ENCODE results near the gene SMIM43.
A peak's percentile ranks its signal among the peaks of the same experiment; 100 is the strongest.
"Not testable (repeated sequence)": the region's sequence is repeated elsewhere in the genome, so short reads cannot be mapped to it uniquely, and the experiment has no call there.

Gene SMIM43

GRCh38 chr4:121778991-121779628 is 14.1 kb upstream of the SMIM43 start:
- no peak for DNase-seq

- no peak for DNase-seq
These were observed 12.7 kb upstream of the SMIM43 start for GRCh38 chr4:121777625-121778024.

GRCh38 chr4:121776610-121777401 is 11.8 kb upstream of the SMIM43 start:
- no peak for DNase-seq

- no peak for DNase-seq
These were observed 8.9 kb upstream of the SMIM43 start for GRCh38 chr4:121773883-121774282.

GRCh38 chr4:121771869-121772268 is 6.9 kb upstream of the SMIM43 start:
- no peak for DNase-seq

GRCh38 chr4:121769341-121769740 is 4.4 kb upstream of the SMIM43 start:
- no peak for DNase-seq

GRCh38 chr4:121767166-121767565 is 2.2 kb upstream of the SMIM43 start:
- no peak for DNase-seq

- DNase-seq: no peak
These were observed 1.1 kb upstream of the SMIM43 start for GRCh38 chr4:121765971-121766538.

GRCh38 chr4:121765368-121765705 is 373 bp upstream of the SMIM43 start:
- DNase-seq: no peak

GRCh38 chr4:121764303-121764701 is 662 bp downstream of the SMIM43 start:
- no peak for DNase-seq

- no peak for DNase-seq
These were observed 4.8 kb downstream of the SMIM43 start for GRCh38 chr4:121760205-121760604.

- no peak for DNase-seq
These were observed 5.9 kb downstream of the SMIM43 start for GRCh38 chr4:121758925-121759568.

- not testable (repeated sequence) for DNase-seq
These were observed 12.8 kb downstream of the SMIM43 start for GRCh38 chr4:121752142-121752541.

GRCh38 chr4:121749225-121749624 is 15.7 kb downstream of the SMIM43 start:
- DNase-seq: no peak

GRCh38 chr4:121742794-121743193 is 22.2 kb downstream of the SMIM43 start:
- no peak for DNase-seq

- DNase-seq: no peak
These were observed 23.2 kb downstream of the SMIM43 start for GRCh38 chr4:121741751-121742150.

- DNase-seq: no peak
These were observed 24.1 kb downstream of the SMIM43 start for GRCh38 chr4:121740796-121741409.

GRCh38 chr4:121739575-121739974 is 25.4 kb downstream of the SMIM43 start:
- DNase-seq: no peak

- DNase-seq: no peak
These were observed 26.0 kb downstream of the SMIM43 start for GRCh38 chr4:121738780-121739535.

- DNase-seq: no peak
These were observed 27.0 kb downstream of the SMIM43 start for GRCh38 chr4:121737846-121738554.

- DNase-seq: peak; percentile 30
These were observed 28.1 kb downstream of the SMIM43 start for GRCh38 chr4:121736735-121737351.
